ENCODE results near the gene EPS15. TPM values are rescaled to one million over a fixed set of nuclear protein-coding genes. Genes with fewer than 3 reads are reported as not detected.
"Not testable (repeated sequence)": the region's sequence is repeated elsewhere in the genome, so short reads cannot be mapped to it uniquely, and the experiment has no call there.

Gene EPS15
- total and polyA plus RNA-seq, 12 donors, result 31.7 to 180 (median 104) TPM

GRCh38 chr1:51326839-51327238 lies 192.2 kb downstream of the EPS15 start:
- TF ChIP-seq POLR2A (IDR thresholded peaks at IDR 0.05), result no peak
- TF ChIP-seq CTCF (IDR thresholded peaks at IDR 0.05), result no peak
- WGBS, 4 donors, result 83 to 93% (median 88%) methylated on average over 7 to 8 of the region's 8 CpGs
- Histone ChIP-seq H3K27me3 (no peaks in the 10 kb centered on the region), H3K36me3 (replicated peaks in 1 of 2) (no peaks in the 10 kb centered on the region), H3K9me3 (replicated peaks in 1 of 3) (no peaks in the 10 kb centered on the region), H3K4me3 (no peak overlapping the region), H3K27ac (no peak overlapping the region), H3K4me1 (replicated peaks in 1 of 2) (peaks cover 0 to 20% of the 10 kb centered on the region in 2 donors)
- intact Hi-C loops (cut with DNase I), result no loop called here
- no peak for DNase-seq

DNA sequence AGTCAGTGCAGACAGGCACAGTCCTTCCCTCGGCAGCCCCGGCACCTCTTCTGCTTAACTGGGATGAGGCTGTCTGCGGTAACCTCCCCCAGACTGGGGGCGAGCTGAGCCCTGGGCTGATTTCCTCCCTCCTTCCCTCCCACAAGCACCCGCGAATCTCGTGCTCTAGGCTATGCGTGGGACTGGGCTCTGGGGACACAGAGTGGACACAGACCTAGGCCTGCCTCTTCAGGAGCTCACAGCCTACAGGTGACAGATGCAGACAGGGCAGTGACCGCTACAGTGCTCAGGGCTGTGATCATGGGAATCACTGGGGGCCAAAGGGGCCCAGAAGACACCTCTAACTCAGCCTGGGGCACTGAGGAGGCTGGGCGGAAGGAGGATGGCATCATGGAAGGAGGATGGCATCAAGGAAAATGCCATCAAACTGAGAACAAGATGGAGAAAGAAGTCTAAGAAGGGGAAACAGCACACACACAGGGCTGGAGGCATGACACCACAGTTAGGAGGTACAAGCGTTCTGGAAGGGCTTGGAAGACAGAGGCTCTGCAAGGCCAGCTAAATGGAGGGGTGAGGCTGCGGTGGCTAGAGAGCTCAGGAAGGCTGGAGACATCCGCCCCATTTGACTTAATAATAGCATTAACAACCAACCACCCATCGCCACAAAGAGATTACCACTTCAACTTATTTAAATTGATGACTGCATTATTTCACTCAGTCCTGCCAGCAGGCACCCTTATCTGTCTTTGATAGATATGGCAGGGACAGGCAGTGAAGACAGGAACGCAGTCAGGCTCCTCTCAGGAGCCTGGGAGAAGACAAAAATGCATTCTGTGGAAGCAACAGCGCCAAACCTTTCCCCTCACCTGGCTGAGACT lies 192.9 kb downstream of the EPS15 start:
- no peak for DNase-seq
- Histone ChIP-seq H3K4me1 (replicated peaks in 1 of 2) (peaks cover 0 to 14% of the 10 kb centered on the region in 2 donors), H3K27ac (no peak overlapping the region), H3K36me3 (replicated peaks in 1 of 2) (no peaks in the 10 kb centered on the region), H3K4me3 (no peak overlapping the region), H3K27me3 (no peaks in the 10 kb centered on the region), H3K9me3 (replicated peaks in 1 of 3) (no peaks in the 10 kb centered on the region)
- intact Hi-C loops (cut with DNase I), result no loop called here
- WGBS, 4 donors, result 78 to 87% (median 84%) methylated on average over 14 to 16 of the region's 16 CpGs
- no peak for TF ChIP-seq POLR2A (IDR thresholded peaks at IDR 0.05)
- TF ChIP-seq CTCF (IDR thresholded peaks at IDR 0.05), result no peak

DNA sequence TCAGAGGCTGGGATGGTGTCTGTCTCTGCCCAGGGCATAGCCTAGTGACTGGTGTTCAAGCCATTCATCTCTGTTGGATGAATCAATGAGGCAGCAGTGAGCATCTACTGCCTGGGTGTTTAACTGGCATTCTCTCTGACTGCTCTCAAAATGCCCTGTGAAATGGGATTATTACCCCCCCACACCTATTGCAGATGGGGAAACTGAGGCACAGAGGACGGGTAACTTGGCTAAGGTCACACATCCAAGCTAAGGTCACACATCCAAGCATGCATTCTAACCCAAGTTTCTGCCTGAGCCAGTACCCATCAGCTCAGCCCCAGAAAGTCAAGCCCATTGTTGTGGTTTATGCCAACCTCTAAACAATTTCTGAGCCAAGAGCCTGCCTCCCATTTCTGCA lies 193.7 kb downstream of the EPS15 start:
- H3K4me1 ChIP-seq (replicated peaks in 1 of 2), result peaks cover 0 to 8% of the 10 kb centered on the region in 2 donors
- no peaks in the 10 kb centered on the region for H3K36me3 ChIP-seq (replicated peaks in 1 of 2)
- H3K4me3 ChIP-seq, result no peak overlapping the region
- TF ChIP-seq CTCF (IDR thresholded peaks at IDR 0.05) (no peak), POLR2A (IDR thresholded peaks at IDR 0.05) (no peak)
- intact Hi-C loops (cut with DNase I), result no loop called here
- WGBS, 4 donors, result 58 to 71% methylated on average over 1 of the region's 1 CpG; no CpG with 5 or more reads in 2 of the 4 donors
- no peaks in the 10 kb centered on the region for H3K9me3 ChIP-seq (replicated peaks in 1 of 3)
- no peak for DNase-seq
- no peak overlapping the region for H3K27ac ChIP-seq
- H3K27me3 ChIP-seq, result no peaks in the 10 kb centered on the region

DNA sequence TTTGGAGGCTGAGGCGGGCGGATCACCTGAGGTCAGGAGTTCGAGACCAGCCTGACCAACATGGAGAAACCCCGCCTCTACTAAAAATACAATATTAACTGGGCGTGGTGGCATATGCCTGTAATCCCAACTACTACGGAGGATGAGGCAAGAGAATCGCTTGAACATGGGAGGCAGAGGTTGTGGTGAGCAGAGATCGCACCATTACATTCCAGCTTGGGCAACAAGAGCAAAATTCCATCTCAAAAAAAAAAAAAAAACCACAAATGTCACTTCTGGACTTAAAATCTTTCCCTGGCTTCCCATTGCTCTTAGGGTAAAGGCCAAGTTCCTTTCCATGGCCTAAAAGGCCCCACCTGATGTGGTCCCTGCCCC lies 194.1 kb downstream of the EPS15 start:
- intact Hi-C loops (cut with DNase I); H3K9me3 ChIP-seq (replicated peaks in 1 of 3); DNase-seq; H3K27me3 ChIP-seq; H3K27ac ChIP-seq; H3K4me1 ChIP-seq (replicated peaks in 1 of 2); H3K36me3 ChIP-seq (replicated peaks in 1 of 2); H3K4me3 ChIP-seq: not testable (repeated sequence)
- WGBS, 4 donors, result 96 to 99% (median 96%) methylated on average over 8 of the region's 8 CpGs

Measured in adrenal gland (tissue), 12 donors.